BLaER1 (cell line): ENCODE results near the gene RPS18.
A peak's percentile ranks its signal among the peaks of the same experiment; 100 is the strongest.

ENCODE experiments used
- H3K27ac ChIP-seq: shearing (Covaris generic); formaldehyde crosslinking; 2 replicates; pipeline ENCODE4 v1.8.1; 2022
- H3K27me3 ChIP-seq: shearing (Covaris generic); formaldehyde crosslinking; 2 replicates; pipeline ENCODE4 v1.8.1; 2022
- H3K36me3 ChIP-seq: shearing (Covaris generic); formaldehyde crosslinking; 2 replicates; pipeline ENCODE4 v1.8.1; 2022
- H3K4me1 ChIP-seq: shearing (Covaris generic); formaldehyde crosslinking; 2 replicates; pipeline ENCODE4 v1.8.1; 2022
- H3K4me2 ChIP-seq: shearing (Covaris generic); formaldehyde crosslinking; 2 replicates; pipeline ENCODE4 v1.8.1; 2022
- H3K4me3 ChIP-seq: shearing (Covaris generic); formaldehyde crosslinking; 2 replicates; pipeline ENCODE4 v1.8.1; 2022
- H3K9ac ChIP-seq: shearing (Covaris generic); formaldehyde crosslinking; 2 replicates; pipeline ENCODE4 v1.8.1; 2022
- H3K9me3 ChIP-seq: shearing (Covaris generic); formaldehyde crosslinking; 2 replicates; pipeline ENCODE4 v1.8.1; 2022
- H4K20me1 ChIP-seq: shearing (Covaris generic); formaldehyde crosslinking; 2 replicates; pipeline ENCODE4 v1.8.1; 2022
- Cebpa-rat ChIP-seq: shearing (Covaris generic); IDR thresholded peaks from 2 replicates; pipeline ENCODE4 v1.8.1; 2022

Gene RPS18

GRCh38 chr6:33297956-33298772 lies 26.3 kb downstream of the RPS18 start:
- Histone ChIP-seq H3K4me3 (peak overlapping the region; percentile 78), H3K36me3 (peaks cover 61% of the 10 kb centered on the region), H3K4me2 (peak overlapping the region; percentile 96), H3K9ac (peak overlapping the region; percentile 95), H3K9me3 (no peaks in the 10 kb centered on the region), H3K27me3 (no peaks in the 10 kb centered on the region), H3K4me1 (peaks cover 42% of the 10 kb centered on the region), H3K27ac (peak overlapping the region; percentile 97), H4K20me1 (peaks cover 11% of the 10 kb centered on the region; the same call in 1 of the 2 replicates)
- TF ChIP-seq Cebpa-rat = no peak

- no peak for TF ChIP-seq Cebpa-rat
- Histone ChIP-seq H3K27ac (peak within 1 kb of the TSS; percentile 97), H3K4me3 (peak within 1 kb of the TSS; percentile 78), H3K4me2 (peak within 1 kb of the TSS; percentile 96), H3K27me3 (no peaks in the 10 kb centered on the region), H3K36me3 (peaks cover 61% of the 10 kb centered on the region), H3K4me1 (peaks cover 42% of the 10 kb centered on the region), H3K9me3 (no peaks in the 10 kb centered on the region), H3K9ac (peak within 1 kb of the TSS; percentile 95), H4K20me1 (peaks cover 8% of the 10 kb centered on the region)
These were observed 26.9 kb downstream of the RPS18 start, which contains the start of gene RGL2 for GRCh38 chr6:33298773-33299236. Gene RGL2, minus strand, starts transcription at chr6:33298942. Its CDS starts 332 bp downstream, at chr6:33298610.

GRCh38 chr6:33299237-33299944 lies 27.5 kb downstream of the RPS18 start:
- Histone ChIP-seq H3K4me2 (peak overlapping the region; percentile 96), H4K20me1 (peaks cover 14% of the 10 kb centered on the region), H3K9me3 (no peaks in the 10 kb centered on the region), H3K27ac (peak overlapping the region; percentile 97), H3K4me3 (peak overlapping the region; percentile 78), H3K9ac (peak overlapping the region; percentile 95), H3K27me3 (no peaks in the 10 kb centered on the region), H3K4me1 (peaks cover 42% of the 10 kb centered on the region), H3K36me3 (peaks cover 61% of the 10 kb centered on the region)
- no peak for TF ChIP-seq Cebpa-rat

DNA sequence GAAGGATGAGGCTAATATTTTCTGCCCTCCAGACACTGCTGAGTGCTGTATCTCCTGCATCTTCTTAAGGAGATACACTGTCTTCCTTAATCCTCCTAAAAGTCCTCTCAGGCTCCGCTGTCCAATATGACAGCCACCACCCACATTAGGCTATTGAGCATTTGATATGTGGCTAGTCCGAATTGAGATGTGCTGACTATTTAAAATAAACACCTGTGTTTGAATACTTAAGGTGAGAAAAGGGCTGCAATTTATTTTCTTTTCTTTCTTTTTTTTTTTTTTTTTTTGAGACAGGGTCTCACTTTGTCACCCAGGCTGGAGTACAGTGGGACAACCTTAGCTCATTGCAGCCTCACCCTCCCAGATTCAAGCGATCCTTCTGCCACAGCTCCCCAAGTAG lies 30.0 kb downstream of the RPS18 start:
- H3K27ac ChIP-seq = no peak overlapping the region
- peaks cover 38% of the 10 kb centered on the region for H4K20me1 ChIP-seq
- peaks cover 45% of the 10 kb centered on the region for H3K4me1 ChIP-seq
- 0 out of 2 replicates have a peak overlapping the region, but pooled peaks have one; percentile 96 for H3K4me2 ChIP-seq
- H3K27me3 ChIP-seq = no peaks in the 10 kb centered on the region
- H3K9me3 ChIP-seq = no peaks in the 10 kb centered on the region
- no peak for TF ChIP-seq Cebpa-rat
- H3K9ac ChIP-seq = no peak overlapping the region
- no peak overlapping the region for H3K4me3 ChIP-seq
- H3K36me3 ChIP-seq = peaks cover 61% of the 10 kb centered on the region

- Histone ChIP-seq H3K9ac (no peak overlapping the region), H3K36me3 (peaks cover 82% of the 10 kb centered on the region), H3K4me1 (peaks cover 37% of the 10 kb centered on the region), H3K9me3 (no peaks in the 10 kb centered on the region), H3K4me3 (no peak overlapping the region), H4K20me1 (peaks cover 53% of the 10 kb centered on the region), H3K27me3 (no peaks in the 10 kb centered on the region), H3K4me2 (no peak overlapping the region), H3K27ac (no peak overlapping the region)
- TF ChIP-seq Cebpa-rat = no peak
These were observed 32.3 kb downstream of the RPS18 start for GRCh38 chr6:33304216-33304615.

DNA sequence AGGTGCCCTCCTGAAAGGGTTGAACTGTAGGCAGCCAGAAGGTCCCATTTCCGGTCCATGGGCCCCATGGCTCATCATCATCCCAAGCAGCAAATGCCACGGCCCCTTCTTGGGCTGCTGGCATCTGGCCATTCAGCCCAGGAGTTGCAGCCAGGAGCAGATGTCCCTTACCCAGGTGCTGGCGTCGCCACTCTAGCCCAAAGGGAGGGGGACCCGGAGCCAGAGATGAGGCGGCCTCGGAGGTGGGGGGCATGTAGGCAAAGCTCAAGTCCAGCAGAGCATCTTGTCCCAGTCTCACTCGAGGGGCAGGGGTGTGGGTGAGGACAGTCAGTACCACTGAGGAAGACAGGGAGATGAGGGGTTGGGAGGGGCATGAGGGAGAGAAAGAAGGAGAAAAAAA lies 33.2 kb downstream of the RPS18 start:
- H3K4me3 ChIP-seq = no peak overlapping the region
- H3K9ac ChIP-seq = no peak overlapping the region
- no peaks in the 10 kb centered on the region for H3K9me3 ChIP-seq
- H3K27ac ChIP-seq = no peak overlapping the region
- TF ChIP-seq Cebpa-rat = no peak
- no peaks in the 10 kb centered on the region for H3K27me3 ChIP-seq
- H3K36me3 ChIP-seq = peaks cover 90% of the 10 kb centered on the region
- no peak overlapping the region for H3K4me2 ChIP-seq
- peaks cover 33% of the 10 kb centered on the region for H3K4me1 ChIP-seq
- H4K20me1 ChIP-seq = peaks cover 61% of the 10 kb centered on the region

GRCh38 chr6:33306356-33306755 lies 34.5 kb downstream of the RPS18 start:
- H3K4me1 ChIP-seq = peaks cover 22% of the 10 kb centered on the region
- H3K27ac ChIP-seq = 0 out of 2 replicates have a peak overlapping the region, but pooled peaks have one; percentile 8
- no peaks in the 10 kb centered on the region for H3K9me3 ChIP-seq
- H4K20me1 ChIP-seq = peaks cover 74% of the 10 kb centered on the region
- peak overlapping the region; percentile 26; the same call in 1 of the 2 replicates for H3K4me2 ChIP-seq
- peaks cover 97% of the 10 kb centered on the region for H3K36me3 ChIP-seq
- no peaks in the 10 kb centered on the region for H3K27me3 ChIP-seq
- H3K9ac ChIP-seq = no peak overlapping the region
- no peak for TF ChIP-seq Cebpa-rat
- no peak overlapping the region for H3K4me3 ChIP-seq

DNA sequence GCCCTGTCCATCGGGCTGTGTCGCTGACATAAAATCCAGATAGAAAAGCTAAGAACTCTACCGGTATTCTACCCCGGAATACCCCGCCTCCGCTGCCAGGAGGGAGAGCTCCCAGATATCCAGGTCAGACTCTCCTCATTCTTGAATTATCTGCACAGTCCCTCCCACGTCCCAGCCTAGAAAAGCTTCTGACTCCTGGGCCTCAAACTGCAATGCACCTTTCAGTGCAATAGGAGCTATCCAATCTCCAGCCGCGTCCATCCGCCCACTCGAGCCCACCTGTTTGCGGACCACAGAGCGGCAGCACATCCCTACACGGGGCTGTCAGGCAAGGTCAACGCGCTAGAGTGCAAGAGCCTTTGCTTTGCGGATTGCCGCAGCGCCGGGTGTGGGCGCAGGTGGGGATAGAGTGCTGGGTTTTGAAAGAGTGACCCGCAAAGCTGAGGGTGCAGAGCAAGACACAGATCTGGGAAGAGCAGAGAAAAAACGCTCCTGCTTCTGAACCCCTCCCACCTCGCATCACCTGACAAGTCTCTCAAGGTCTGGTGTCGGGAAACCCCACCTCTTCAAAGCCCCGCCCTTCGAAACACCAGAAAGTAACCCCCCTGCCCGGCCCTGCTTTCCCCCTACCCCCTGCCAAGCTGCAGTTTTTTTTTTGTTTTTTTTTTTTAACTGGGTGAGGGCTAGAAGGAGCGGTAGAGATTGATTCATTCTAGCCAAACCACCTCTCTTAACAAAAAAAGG lies 40.7 kb downstream of the RPS18 start:
- Histone ChIP-seq H4K20me1 (peaks cover 72% of the 10 kb centered on the region), H3K4me3 (peak overlapping the region; percentile 96), H3K9me3 (no peaks in the 10 kb centered on the region), H3K9ac (peak overlapping the region; percentile 94), H3K27me3 (no peaks in the 10 kb centered on the region), H3K4me1 (peaks cover 46% of the 10 kb centered on the region), H3K4me2 (peak overlapping the region; percentile 96), H3K27ac (peak overlapping the region; percentile 95), H3K36me3 (peaks cover 52% of the 10 kb centered on the region)
- no peak for TF ChIP-seq Cebpa-rat

GRCh38 chr6:33313105-33313708 lies 41.3 kb downstream of the RPS18 start:
- H3K4me3 ChIP-seq = peak overlapping the region; percentile 96
- peak overlapping the region; percentile 95 for H3K27ac ChIP-seq
- peaks cover 66% of the 10 kb centered on the region for H4K20me1 ChIP-seq
- peaks cover 48% of the 10 kb centered on the region for H3K4me1 ChIP-seq
- no peaks in the 10 kb centered on the region for H3K9me3 ChIP-seq
- H3K9ac ChIP-seq = peak overlapping the region; percentile 94
- H3K36me3 ChIP-seq = peaks cover 47% of the 10 kb centered on the region
- H3K27me3 ChIP-seq = no peaks in the 10 kb centered on the region
- H3K4me2 ChIP-seq = peak overlapping the region; percentile 96
- no peak for TF ChIP-seq Cebpa-rat
